Thyroid gland (tissue), 4 donors: ENCODE data around the gene GUCA2B. TPM values are rescaled to one million over a fixed set of nuclear protein-coding genes. Genes with fewer than 3 reads are reported as not detected.

Source experiments
- DNase-seq, 2 donors: peaks; one replicate each; pipeline ENCODE4 v3.0.0-alpha.2; 2019
- H3K27ac ChIP-seq, 3 donors: fragments of 200-600 bp; sonication (generic); 1 replicate in 2 of 3; 2 replicates in 1 of 3; pipeline ENCODE4 v1.5.1; 2016 to 2019; ENCODE audit warnings: mild to moderate bottlenecking in 1 of 3, moderate library complexity in 1 of 3
- H3K27me3 ChIP-seq: fragments of 200-600 bp; sonication (generic); one replicate; pipeline ENCODE4 v1.5.1; 2019
- H3K36me3 ChIP-seq, 2 donors: fragments of 200-600 bp; sonication (generic); one replicate each; pipeline ENCODE4 v1.5.1; 2016 to 2019
- H3K4me1 ChIP-seq, 2 donors: fragments of 200-600 bp; sonication (generic); one replicate each; pipeline ENCODE4 v1.5.1; 2017 to 2019
- H3K4me3 ChIP-seq, 3 donors: fragments of 200-600 bp; sonication (generic); replicated peaks in 1 of 3; 1 replicate in 2 of 3; 2 replicates in 1 of 3; pipeline ENCODE4 v1.5.1; 2016; ENCODE audit warnings: mild to moderate bottlenecking in 1 of 3
- H3K9me3 ChIP-seq: fragments of 200-600 bp; sonication (generic); one replicate; pipeline ENCODE4 v1.5.1; 2017
- CTCF ChIP-seq, 6 experiments: fragments of 200-600 bp in 3 of 6; fragments of 450-650 bp in 3 of 6; sonication (generic) in 3 of 6; IDR thresholded peaks; one replicate each; pipeline ENCODE4 v1.5.1; 2016 to 2019; ENCODE audit warnings: antibody characterized with exemption in 6 of 6, mild to moderate bottlenecking in 2 of 6, inconsistent platforms in 1 of 6, moderate library complexity in 1 of 6
- POLR2A ChIP-seq, 2 donors: fragments of 450-650 bp; IDR thresholded peaks; one replicate each; pipeline ENCODE4 v1.6.1; 2017; ENCODE audit warnings: antibody characterized with exemption in 2 of 2, mild to moderate bottlenecking in 2 of 2, moderate library complexity in 1 of 2
- WGBS, 2 donors: methylation state at CpG; one replicate each; pipeline ENCODE4 v1.1.5; 2017; 5-methylcytosine and 5-hydroxymethylcytosine counted together
- intact Hi-C: fragments of 100-400 bp; cut with DNase I; formaldehyde crosslinking; loops from one replicate; pipeline ENCODE4 v1.15.1; 2023
- total RNA-seq, 4 donors: library from RNA; depleted of rRNA; stranded (reverse); fragments of >200 nt; gene quantifications; one replicate each; pipeline ENCODE4 v1.2.3, GENCODE V29; 2016

GUCA2B gene
- total RNA-seq, 4 donors from 2014 or later, result not detected

- H3K27ac ChIP-seq, result no peak overlapping the region
- H3K36me3 ChIP-seq, result no peaks in the 10 kb centered on the region
- H3K4me3 ChIP-seq, result no peak overlapping the region
- WGBS, 2 donors, result 83 to 87% methylated on average over 6 to 8 of the region's 8 CpGs
- intact Hi-C loops, result no loop called here
- H3K9me3 ChIP-seq, result no peaks in the 10 kb centered on the region
- H3K4me1 ChIP-seq, result peaks cover 16 to 33% of the 10 kb centered on the region in 2 donors
- no peak for TF ChIP-seq POLR2A (IDR thresholded peaks at IDR 0.05)
- no peak for TF ChIP-seq CTCF (IDR thresholded peaks at IDR 0.05)
- DNase-seq, result no peak
- H3K27me3 ChIP-seq, result no peaks in the 10 kb centered on the region
These were observed 7.9 kb upstream of the GUCA2B start for GRCh38 chr1:42145389-42145716.

- Histone ChIP-seq H3K4me3 (no peak overlapping the region), H3K27me3 (no peaks in the 10 kb centered on the region), H3K36me3 (no peaks in the 10 kb centered on the region), H3K4me1 (peaks cover 16 to 33% of the 10 kb centered on the region in 2 donors), H3K9me3 (no peaks in the 10 kb centered on the region), H3K27ac (no peak overlapping the region)
- no peak for DNase-seq
- TF ChIP-seq POLR2A (IDR thresholded peaks at IDR 0.05) (no peak), CTCF (IDR thresholded peaks at IDR 0.05) (no peak)
- 69 to 83% methylated on average over 37 to 40 of the region's 41 CpGs for WGBS, 2 donors
- intact Hi-C loops, result no loop called here
These were observed 7.2 kb upstream of the GUCA2B start for GRCh38 chr1:42145764-42146625.

- Histone ChIP-seq H3K4me1 (peaks cover 16 to 30% of the 10 kb centered on the region in 2 donors), H3K27ac (no peak overlapping the region), H3K9me3 (no peaks in the 10 kb centered on the region), H3K4me3 (no peak overlapping the region), H3K36me3 (no peaks in the 10 kb centered on the region), H3K27me3 (no peaks in the 10 kb centered on the region)
- peak; percentile 90 to 93 for DNase-seq
- TF ChIP-seq POLR2A (IDR thresholded peaks at IDR 0.05), result no peak
- TF ChIP-seq CTCF (IDR thresholded peaks at IDR 0.05), result peak; percentile 76 to 98 (median 90)
- intact Hi-C loops, result no loop called here
- WGBS, 2 donors, result 22 to 24% methylated on average over 19 of the region's 19 CpGs
These were observed 6.4 kb upstream of the GUCA2B start for GRCh38 chr1:42146626-42147320.

GRCh38 chr1:42148166-42148565, 5.0 kb upstream of the GUCA2B start:
- intact Hi-C loops, result no loop called here
- TF ChIP-seq CTCF (IDR thresholded peaks at IDR 0.05) (no peak), POLR2A (IDR thresholded peaks at IDR 0.05) (no peak)
- no peak overlapping the region for H3K4me3 ChIP-seq
- DNase-seq, result no peak
- peaks cover 7 to 16% of the 10 kb centered on the region in 2 donors for H3K4me1 ChIP-seq
- H3K9me3 ChIP-seq, result no peaks in the 10 kb centered on the region
- H3K36me3 ChIP-seq, result no peaks in the 10 kb centered on the region
- WGBS, 2 donors, result 85 to 97% methylated on average over 1 of the region's 1 CpG
- no peaks in the 10 kb centered on the region for H3K27me3 ChIP-seq
- no peak overlapping the region for H3K27ac ChIP-seq

GRCh38 chr1:42150651-42151050, 2.6 kb upstream of the GUCA2B start:
- Histone ChIP-seq H3K9me3 (no peaks in the 10 kb centered on the region), H3K27ac (no peak overlapping the region), H3K27me3 (no peaks in the 10 kb centered on the region), H3K4me1 (peaks cover 0 to 8% of the 10 kb centered on the region in 2 donors), H3K4me3 (no peak overlapping the region), H3K36me3 (no peaks in the 10 kb centered on the region)
- 90 to 92% methylated on average over 5 of the region's 5 CpGs for WGBS, 2 donors
- no peak for TF ChIP-seq POLR2A (IDR thresholded peaks at IDR 0.05)
- TF ChIP-seq CTCF (IDR thresholded peaks at IDR 0.05), result no peak
- DNase-seq, result no peak
- intact Hi-C loops, result no loop called here
